ENCODE data around the gene ARHGAP35. TPM values are rescaled to one million over a fixed set of nuclear protein-coding genes. Genes with fewer than 3 reads are reported as not detected.
A peak's percentile ranks its signal among the peaks of the same experiment; 100 is the strongest.
"Not testable (repeated sequence)": the region's sequence is repeated elsewhere in the genome, so short reads cannot be mapped to it uniquely, and the experiment has no call there.

The ARHGAP35 gene
- total RNA-seq, 2 donors from 2014 or later = 59.1 to 76.5 TPM

DNA sequence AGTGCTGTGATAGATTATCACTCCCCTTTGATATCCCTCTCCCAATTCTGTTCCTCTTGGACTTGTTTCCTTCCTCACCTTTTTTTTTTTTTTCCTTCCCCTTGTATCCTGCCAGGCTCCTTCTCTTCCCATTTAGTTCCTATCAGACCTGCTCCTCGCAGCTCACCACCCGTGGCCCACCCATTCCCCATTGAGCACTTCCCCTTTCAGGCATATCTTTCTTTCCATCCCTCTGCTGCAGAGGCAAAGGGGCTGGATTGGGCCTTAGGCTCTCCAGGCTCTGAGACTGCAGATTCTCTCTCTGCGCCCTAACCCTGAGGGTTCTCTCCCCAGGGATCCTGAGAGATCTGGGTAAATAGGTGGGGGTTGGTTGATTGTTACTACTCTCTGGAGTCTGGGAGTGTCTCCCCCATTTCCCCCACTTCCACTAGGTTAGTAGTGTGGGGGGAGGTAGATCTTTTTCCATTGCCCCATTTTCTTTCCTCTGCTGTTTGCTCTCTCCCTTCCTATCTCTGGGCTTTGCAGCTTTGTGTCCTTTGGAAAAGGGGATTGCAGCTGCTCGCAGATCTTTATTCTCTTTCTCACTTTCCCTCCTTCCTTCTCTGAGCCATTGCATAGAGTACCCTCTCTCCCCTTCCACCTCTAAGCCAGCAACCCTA is 2.3 kb downstream of the ARHGAP35 start:
- TF ChIP-seq, protein P1, sequence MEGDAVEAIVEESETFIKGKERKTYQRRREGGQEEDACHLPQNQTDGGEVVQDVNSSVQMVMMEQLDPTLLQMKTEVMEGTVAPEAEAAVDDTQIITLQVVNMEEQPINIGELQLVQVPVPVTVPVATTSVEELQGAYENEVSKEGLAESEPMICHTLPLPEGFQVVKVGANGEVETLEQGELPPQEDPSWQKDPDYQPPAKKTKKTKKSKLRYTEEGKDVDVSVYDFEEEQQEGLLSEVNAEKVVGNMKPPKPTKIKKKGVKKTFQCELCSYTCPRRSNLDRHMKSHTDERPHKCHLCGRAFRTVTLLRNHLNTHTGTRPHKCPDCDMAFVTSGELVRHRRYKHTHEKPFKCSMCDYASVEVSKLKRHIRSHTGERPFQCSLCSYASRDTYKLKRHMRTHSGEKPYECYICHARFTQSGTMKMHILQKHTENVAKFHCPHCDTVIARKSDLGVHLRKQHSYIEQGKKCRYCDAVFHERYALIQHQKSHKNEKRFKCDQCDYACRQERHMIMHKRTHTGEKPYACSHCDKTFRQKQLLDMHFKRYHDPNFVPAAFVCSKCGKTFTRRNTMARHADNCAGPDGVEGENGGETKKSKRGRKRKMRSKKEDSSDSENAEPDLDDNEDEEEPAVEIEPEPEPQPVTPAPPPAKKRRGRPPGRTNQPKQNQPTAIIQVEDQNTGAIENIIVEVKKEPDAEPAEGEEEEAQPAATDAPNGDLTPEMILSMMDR (IDR thresholded peaks at IDR 0.05) = no peak
- H3K27me3 ChIP-seq = no peaks in the 10 kb centered on the region
- H3K4me3 ChIP-seq = peak overlapping the region; percentile 66 to 87
- H3K27ac ChIP-seq = peak overlapping the region; percentile 98 to 99
- H3K9me3 ChIP-seq = no peaks in the 10 kb centered on the region
- H3K4me1 ChIP-seq = peaks cover 0 to 70% of the 10 kb centered on the region in 2 donors
- no peak for DNase-seq (ENCODE audit: low spot score)
- H3K36me3 ChIP-seq = no peaks in the 10 kb centered on the region

DNA sequence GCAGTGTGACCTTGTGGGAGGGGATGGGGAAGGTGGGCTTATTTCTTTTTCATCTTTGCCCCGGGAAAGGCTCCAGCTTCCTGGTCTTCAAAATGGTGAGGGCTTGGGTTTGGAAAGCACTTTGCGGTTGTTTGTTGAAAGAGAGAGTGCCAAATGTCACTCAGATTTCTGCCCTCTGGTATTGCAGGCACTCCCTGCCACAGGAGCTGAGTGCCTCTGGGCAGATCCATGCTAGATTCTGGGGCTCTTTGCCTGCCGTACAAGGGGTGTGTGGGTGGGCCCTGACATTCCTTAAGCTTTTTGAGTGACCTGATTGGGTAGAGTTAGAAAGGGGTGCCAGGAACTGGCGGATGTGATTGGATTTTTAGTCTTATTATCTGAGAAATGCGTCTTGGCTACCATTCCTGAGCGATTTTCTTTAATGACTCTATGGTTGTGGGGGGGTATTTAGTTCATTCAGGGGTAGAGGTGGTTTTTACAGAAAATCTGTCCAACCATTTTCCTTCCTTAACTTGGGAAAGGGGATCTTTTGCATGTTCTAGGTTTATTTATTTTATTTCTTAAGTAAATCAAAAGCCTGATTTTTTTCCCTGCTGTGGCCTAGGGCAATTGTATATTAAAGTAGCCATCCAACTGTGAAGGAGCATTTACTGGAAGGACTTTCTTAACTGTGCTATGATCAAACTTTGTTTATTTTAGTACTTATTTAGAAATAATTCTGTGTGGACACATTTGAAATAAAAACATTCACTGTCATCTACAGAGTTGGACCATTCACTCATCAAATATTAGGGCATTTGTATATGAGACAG is 3.2 kb downstream of the ARHGAP35 start:
- TF ChIP-seq, protein P1 (IDR thresholded peaks at IDR 0.05) = no peak
- H3K4me3 ChIP-seq = peak overlapping the region in 1 of 2 donors; percentile 87
- H3K27me3 ChIP-seq = no peaks in the 10 kb centered on the region
- no peaks in the 10 kb centered on the region for H3K36me3 ChIP-seq
- no peaks in the 10 kb centered on the region for H3K9me3 ChIP-seq
- H3K4me1 ChIP-seq = peaks cover 0 to 73% of the 10 kb centered on the region in 2 donors
- no peak for DNase-seq (ENCODE audit: low spot score)
- H3K27ac ChIP-seq = peak overlapping the region; percentile 98 to 99

DNA sequence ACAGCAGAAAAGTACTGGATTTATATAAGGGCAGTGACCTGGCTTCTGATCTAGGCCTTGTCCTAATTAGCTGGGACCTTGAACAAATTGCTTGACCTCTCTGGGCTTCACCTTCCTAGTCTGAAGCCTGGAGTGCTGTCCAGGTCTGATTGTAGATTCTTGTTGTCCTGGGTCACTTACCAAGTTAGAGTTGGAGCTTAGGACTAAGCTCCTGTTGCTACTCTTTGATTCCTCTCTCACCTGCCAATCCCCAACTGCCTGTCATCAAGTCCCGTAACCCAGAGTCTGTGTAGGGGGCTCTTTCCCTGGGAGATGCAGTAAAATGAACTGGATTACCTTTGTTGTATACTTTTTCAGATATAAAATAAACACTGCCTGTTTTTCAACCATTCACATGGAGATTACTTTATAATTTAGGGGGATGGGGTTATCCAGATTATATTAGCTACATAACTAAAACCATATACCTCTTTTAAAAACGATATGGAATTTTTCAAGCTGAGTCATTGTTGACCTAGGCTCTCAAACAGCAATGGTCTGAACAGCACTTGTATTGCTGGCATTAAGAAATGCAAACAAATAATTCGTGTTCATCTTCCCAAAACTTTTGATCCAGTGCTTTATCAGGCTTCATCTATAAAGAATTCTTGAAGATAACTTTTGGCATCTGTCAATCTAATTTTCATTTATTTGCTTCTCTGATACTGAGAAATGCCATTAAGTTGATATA is 5.8 kb downstream of the ARHGAP35 start:
- H3K36me3 ChIP-seq = no peaks in the 10 kb centered on the region
- H3K4me1 ChIP-seq = peaks cover 0 to 74% of the 10 kb centered on the region in 2 donors
- TF ChIP-seq, protein P1 (IDR thresholded peaks at IDR 0.05) = no peak
- no peaks in the 10 kb centered on the region for H3K9me3 ChIP-seq
- DNase-seq (ENCODE audit: low spot score) = no peak
- no peak overlapping the region for H3K4me3 ChIP-seq
- H3K27ac ChIP-seq = peak overlapping the region; percentile 42 to 69
- H3K27me3 ChIP-seq = no peaks in the 10 kb centered on the region

GRCh38 chr19:46867170-46867569 is 6.4 kb downstream of the ARHGAP35 start:
- DNase-seq (ENCODE audit: low spot score) = no peak
- Histone ChIP-seq H3K27ac (peak overlapping the region; percentile 42 to 69), H3K4me3 (no peak overlapping the region), H3K27me3 (no peaks in the 10 kb centered on the region), H3K36me3 (no peaks in the 10 kb centered on the region), H3K4me1 (peaks cover 0 to 68% of the 10 kb centered on the region in 2 donors), H3K9me3 (no peaks in the 10 kb centered on the region)
- TF ChIP-seq, protein P1 (IDR thresholded peaks at IDR 0.05) = no peak

DNA sequence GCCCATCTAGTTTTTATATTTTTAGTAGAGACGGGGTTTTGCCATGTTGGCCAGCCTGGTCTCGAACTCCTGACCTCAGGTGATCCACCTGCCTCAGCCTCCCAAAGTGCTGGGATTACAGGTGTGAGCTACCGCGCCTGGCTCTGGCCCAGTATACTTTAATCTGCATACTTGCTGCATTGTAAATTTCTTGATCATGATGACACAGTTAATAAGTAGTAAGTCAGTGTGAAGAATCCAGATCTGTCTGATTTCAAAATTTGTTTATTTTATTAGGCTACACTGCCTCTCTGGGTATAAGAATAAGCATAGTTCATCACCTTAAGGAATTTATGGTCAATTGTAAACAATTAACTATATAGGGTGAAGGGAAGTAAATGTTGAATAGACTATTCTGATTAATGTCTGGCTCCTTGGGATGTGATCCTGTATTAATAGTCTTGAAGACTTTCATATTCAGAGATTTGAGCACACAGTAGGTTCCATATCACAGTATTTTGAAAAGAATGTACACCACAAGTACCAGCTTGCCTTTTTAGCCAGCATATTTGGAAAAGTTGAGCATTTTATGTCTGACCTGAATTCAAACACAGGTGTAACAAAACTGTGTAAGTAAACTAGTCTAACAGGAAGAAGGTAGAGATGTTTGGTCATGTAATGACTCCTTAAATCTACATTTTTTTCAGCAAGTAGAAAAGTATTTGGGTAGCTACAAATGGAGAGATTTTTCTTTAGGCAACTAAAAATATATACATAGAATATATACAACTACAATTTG is 7.4 kb downstream of the ARHGAP35 start:
- Histone ChIP-seq H3K27ac (no peak overlapping the region), H3K4me1 (peaks cover 0 to 58% of the 10 kb centered on the region in 2 donors), H3K4me3 (no peak overlapping the region), H3K27me3 (no peaks in the 10 kb centered on the region), H3K9me3 (no peaks in the 10 kb centered on the region), H3K36me3 (no peaks in the 10 kb centered on the region)
- no peak for DNase-seq (ENCODE audit: low spot score)
- TF ChIP-seq, protein P1 (IDR thresholded peaks at IDR 0.05) = no peak

DNA sequence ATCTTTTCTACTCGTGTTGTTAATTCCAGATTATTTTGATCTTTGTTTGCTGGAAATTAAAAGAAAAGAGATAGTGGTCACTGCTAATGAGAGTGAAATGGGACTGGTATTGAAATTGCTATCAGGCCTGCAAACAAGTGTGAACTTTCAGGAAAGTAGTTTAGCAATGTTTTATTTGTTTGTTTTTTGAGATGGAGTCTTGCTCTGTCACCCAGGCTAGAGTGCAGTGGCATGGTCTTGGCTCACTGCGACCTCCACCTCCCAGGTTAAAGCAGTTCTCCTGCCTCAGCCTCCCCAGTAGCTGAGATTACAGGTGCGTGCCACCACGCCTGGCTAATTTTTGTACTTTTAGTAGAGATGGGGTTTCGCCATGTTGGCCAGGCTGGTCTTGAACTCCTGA is 10.4 kb downstream of the ARHGAP35 start:
- H3K9me3 ChIP-seq; H3K4me3 ChIP-seq; DNase-seq (ENCODE audit: low spot score); H3K27me3 ChIP-seq; H3K36me3 ChIP-seq; H3K27ac ChIP-seq: not testable (repeated sequence)
- peaks cover 0 to 28% of the 10 kb centered on the region in 2 donors for H3K4me1 ChIP-seq

Measured in right atrium auricular region (tissue), 2 donors.